ENCODE data around the gene RPL15.

GRCh38 chr3:23889386-23889785 lies 27.5 kb upstream of the RPL15 start:
- TF ChIP-seq, protein P1, sequence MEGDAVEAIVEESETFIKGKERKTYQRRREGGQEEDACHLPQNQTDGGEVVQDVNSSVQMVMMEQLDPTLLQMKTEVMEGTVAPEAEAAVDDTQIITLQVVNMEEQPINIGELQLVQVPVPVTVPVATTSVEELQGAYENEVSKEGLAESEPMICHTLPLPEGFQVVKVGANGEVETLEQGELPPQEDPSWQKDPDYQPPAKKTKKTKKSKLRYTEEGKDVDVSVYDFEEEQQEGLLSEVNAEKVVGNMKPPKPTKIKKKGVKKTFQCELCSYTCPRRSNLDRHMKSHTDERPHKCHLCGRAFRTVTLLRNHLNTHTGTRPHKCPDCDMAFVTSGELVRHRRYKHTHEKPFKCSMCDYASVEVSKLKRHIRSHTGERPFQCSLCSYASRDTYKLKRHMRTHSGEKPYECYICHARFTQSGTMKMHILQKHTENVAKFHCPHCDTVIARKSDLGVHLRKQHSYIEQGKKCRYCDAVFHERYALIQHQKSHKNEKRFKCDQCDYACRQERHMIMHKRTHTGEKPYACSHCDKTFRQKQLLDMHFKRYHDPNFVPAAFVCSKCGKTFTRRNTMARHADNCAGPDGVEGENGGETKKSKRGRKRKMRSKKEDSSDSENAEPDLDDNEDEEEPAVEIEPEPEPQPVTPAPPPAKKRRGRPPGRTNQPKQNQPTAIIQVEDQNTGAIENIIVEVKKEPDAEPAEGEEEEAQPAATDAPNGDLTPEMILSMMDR (IDR thresholded peaks at IDR 0.05): no peak
- TF ChIP-seq POLR2A (IDR thresholded peaks at IDR 0.05): no peak
